ENCODE measurements around the gene QRICH1.

The QRICH1 gene

DNA sequence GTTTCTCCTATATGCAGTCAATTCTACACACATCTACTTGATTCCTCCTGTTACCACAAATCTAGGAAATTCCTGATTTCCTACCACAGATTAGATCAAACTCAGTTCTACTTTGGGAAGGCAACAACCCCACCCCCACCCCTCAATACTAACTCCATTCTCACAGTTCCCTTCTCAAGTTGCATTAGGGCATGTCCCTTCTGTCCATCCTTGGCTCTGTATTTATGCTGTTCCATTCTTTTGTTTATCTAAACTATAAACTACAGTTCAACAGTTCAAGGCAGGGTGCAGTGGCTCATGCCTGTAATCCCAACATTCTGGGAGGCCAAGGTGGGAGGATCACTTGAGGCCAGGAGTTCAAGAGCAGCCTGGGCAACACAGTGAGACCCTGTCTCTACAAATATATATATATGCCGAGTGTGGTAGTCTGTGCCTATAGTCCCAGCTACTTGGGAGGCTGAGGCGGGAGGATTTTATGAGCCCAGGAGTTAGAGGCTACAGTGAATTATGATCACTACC lies 39.5 kb downstream of the QRICH1 start:
- TF ChIP-seq FOXP2 (optimal IDR thresholded peaks at IDR 0.05; ENCODE audit: borderline replicate concordance, extremely low read depth, extremely low read length, insufficient read depth) = no peak
- TF ChIP-seq SIN3A (IDR thresholded peaks at IDR 0.05; ENCODE audit: borderline replicate concordance, insufficient read depth, low read length) = no peak
- TF ChIP-seq REST (IDR thresholded peaks at IDR 0.05; ENCODE audit: insufficient read depth in 1 of 2, low read depth in 2 of 2, low read length in 2 of 2) = no peak
- TF ChIP-seq TAF1 (IDR thresholded peaks at IDR 0.05; ENCODE audit: borderline replicate concordance, insufficient read depth, low read length) = no peak
- TF ChIP-seq POLR2AphosphoS5 (IDR thresholded peaks at IDR 0.05; ENCODE audit: low read depth, low read length) = no peak

- no peak for TF ChIP-seq SIN3A (IDR thresholded peaks at IDR 0.05; ENCODE audit: borderline replicate concordance, insufficient read depth, low read length)
- no peak for TF ChIP-seq TAF1 (IDR thresholded peaks at IDR 0.05; ENCODE audit: borderline replicate concordance, insufficient read depth, low read length)
These were observed 40.3 kb downstream of the QRICH1 start for GRCh38 chr3:49053543-49053942.

- no peak for TF ChIP-seq REST (IDR thresholded peaks at IDR 0.05; ENCODE audit: insufficient read depth in 1 of 2, low read depth in 2 of 2, low read length in 2 of 2)
- no peak for TF ChIP-seq POLR2AphosphoS5 (IDR thresholded peaks at IDR 0.05; ENCODE audit: low read depth, low read length)
- TF ChIP-seq TAF1 (IDR thresholded peaks at IDR 0.05; ENCODE audit: borderline replicate concordance, insufficient read depth, low read length) = no peak
- TF ChIP-seq FOXP2 (optimal IDR thresholded peaks at IDR 0.05; ENCODE audit: borderline replicate concordance, extremely low read depth, extremely low read length, insufficient read depth) = no peak
- TF ChIP-seq SIN3A (IDR thresholded peaks at IDR 0.05; ENCODE audit: borderline replicate concordance, insufficient read depth, low read length) = no peak
These were observed 58.6 kb downstream of the QRICH1 start for GRCh38 chr3:49035281-49035680.

DNA sequence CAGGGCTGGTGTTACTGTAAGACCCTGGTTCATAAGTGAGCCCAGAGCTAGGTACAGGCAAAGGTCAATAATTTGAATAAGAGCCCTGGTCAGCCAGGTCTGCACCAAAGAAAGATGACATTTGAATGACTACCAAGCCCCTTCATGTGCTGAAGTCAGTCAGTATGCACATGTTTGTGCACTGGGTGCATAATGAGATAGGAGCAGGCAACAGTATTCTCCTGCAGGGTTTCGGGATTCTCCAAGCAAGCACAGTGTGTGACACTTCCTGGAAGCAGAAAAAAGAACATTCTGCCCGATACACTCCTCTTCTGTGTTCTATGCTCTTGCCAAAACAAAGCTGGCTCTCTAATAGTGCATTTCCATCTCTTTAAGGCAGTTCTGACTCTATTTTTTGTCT lies 59.2 kb downstream of the QRICH1 start:
- TF ChIP-seq TAF1 (IDR thresholded peaks at IDR 0.05; ENCODE audit: borderline replicate concordance, insufficient read depth, low read length) (no peak), REST (IDR thresholded peaks at IDR 0.05; ENCODE audit: insufficient read depth in 1 of 2, low read depth in 2 of 2, low read length in 2 of 2) (no peak), SIN3A (IDR thresholded peaks at IDR 0.05; ENCODE audit: borderline replicate concordance, insufficient read depth, low read length) (no peak), POLR2AphosphoS5 (IDR thresholded peaks at IDR 0.05; ENCODE audit: low read depth, low read length) (no peak), FOXP2 (optimal IDR thresholded peaks at IDR 0.05; ENCODE audit: borderline replicate concordance, extremely low read depth, extremely low read length, insufficient read depth) (no peak)

GRCh38 chr3:49032646-49033304 lies 61.1 kb downstream of the QRICH1 start:
- TF ChIP-seq POLR2AphosphoS5 (IDR thresholded peaks at IDR 0.05; ENCODE audit: low read depth, low read length) (no peak), SIN3A (IDR thresholded peaks at IDR 0.05; ENCODE audit: borderline replicate concordance, insufficient read depth, low read length) (no peak), FOXP2 (optimal IDR thresholded peaks at IDR 0.05; ENCODE audit: borderline replicate concordance, extremely low read depth, extremely low read length, insufficient read depth) (no peak), TAF1 (IDR thresholded peaks at IDR 0.05; ENCODE audit: borderline replicate concordance, insufficient read depth, low read length) (no peak), REST (IDR thresholded peaks at IDR 0.05; ENCODE audit: insufficient read depth in 1 of 2, low read depth in 2 of 2, low read length in 2 of 2) (no peak)
